Natural killer cell treated with Interleukin-12 subunit alpha and Interleukin-12 subunit beta and Interleukin-15 and Interleukin-18, amount 100 ng/mL, for 72 hours (primary cell): ENCODE measurements around the gene CNTN4. TPM values are rescaled to one million over a fixed set of nuclear protein-coding genes. Genes with fewer than 3 reads are reported as not detected.
A peak's percentile ranks its signal among the peaks of the same experiment; 100 is the strongest.

Experiments used
- ATAC-seq, 2 donors: fragments of 150-1000 bp; cut with Tn5 transposase in 1 of 2; sonication (Bioruptor Pico), chemical (Tn5 transposase) in 1 of 2; 2 replicates each; pipeline ENCODE4 v1.10.0; 2021
- DNase-seq: peaks from one replicate; pipeline ENCODE4 v3.0.0; 2022; ENCODE audit warnings: low spot score
- H3K27ac Mint-ChIP-seq, 2 donors: 1 replicate in 1 of 2; 2 replicates in 1 of 2; pipeline ENCODE4 v1.8.0; 2022; ENCODE audit warnings: mixed read lengths in 2 of 2, mild to moderate bottlenecking in 1 of 2, moderate library complexity in 1 of 2
- H3K27me3 Mint-ChIP-seq, 2 donors: 1 replicate in 1 of 2; 2 replicates in 1 of 2; pipeline ENCODE4 v1.8.0; 2022; ENCODE audit warnings: mixed read lengths in 2 of 2
- H3K36me3 Mint-ChIP-seq: one replicate; pipeline ENCODE4 v1.8.0; 2022; ENCODE audit warnings: mixed read lengths
- H3K4me1 Mint-ChIP-seq, 2 donors: 1 replicate in 1 of 2; 2 replicates in 1 of 2; pipeline ENCODE4 v1.8.0; 2022; ENCODE audit warnings: low read depth in 2 of 2, mixed read lengths in 2 of 2, mild to moderate bottlenecking in 1 of 2
- H3K4me3 Mint-ChIP-seq: one replicate; pipeline ENCODE4 v1.8.0; 2022; ENCODE audit warnings: mixed read lengths
- H3K9me3 Mint-ChIP-seq: 2 replicates; pipeline ENCODE4 v1.8.0; 2022; ENCODE audit warnings: mixed read lengths
- total RNA-seq, 2 donors: library from RNA; stranded (reverse); gene quantifications; one replicate each; pipeline ENCODE4 v1.2.3, GENCODE V29; 2022

Gene CNTN4
- total RNA-seq, 2 donors from 2014 or later, result not detected

GRCh38 chr3:3020209-3020608 is 921.5 kb downstream of the CNTN4 start:
- Mint-ChIP-seq H3K27ac (no peak overlapping the region), H3K27me3 (peaks cover 21 to 30% of the 10 kb centered on the region in 2 donors), H3K36me3 (no peaks in the 10 kb centered on the region), H3K4me3 (no peak overlapping the region), H3K9me3 (no peaks in the 10 kb centered on the region), H3K4me1 (peaks cover 0 to 5% of the 10 kb centered on the region in 2 donors)
- no peak for DNase-seq
- ATAC-seq, result no peak

- Mint-ChIP-seq H3K4me1 (peaks cover 6 to 7% of the 10 kb centered on the region in 2 donors), H3K27me3 (peaks cover 16 to 18% of the 10 kb centered on the region in 2 donors), H3K36me3 (no peaks in the 10 kb centered on the region), H3K27ac (no peak overlapping the region), H3K9me3 (no peaks in the 10 kb centered on the region), H3K4me3 (no peak overlapping the region)
- DNase-seq (no peak), ATAC-seq (no peak)
These were observed 924.6 kb downstream of the CNTN4 start for GRCh38 chr3:3023111-3023745.

GRCh38 chr3:3027976-3028567 is 929.4 kb downstream of the CNTN4 start:
- Mint-ChIP-seq H3K4me1 (peaks cover 10 to 11% of the 10 kb centered on the region in 2 donors), H3K36me3 (no peaks in the 10 kb centered on the region), H3K27me3 (peaks cover 9 to 15% of the 10 kb centered on the region in 2 donors), H3K4me3 (peak overlapping the region; percentile 41), H3K27ac (peak overlapping the region; percentile 56 to 79), H3K9me3 (no peaks in the 10 kb centered on the region)
- peak; percentile 73 to 84 for ATAC-seq
- DNase-seq, result no peak

GRCh38 chr3:3031326-3031725 is 932.7 kb downstream of the CNTN4 start:
- H3K4me1 Mint-ChIP-seq, result peaks cover 10 to 11% of the 10 kb centered on the region in 2 donors
- H3K36me3 Mint-ChIP-seq, result no peaks in the 10 kb centered on the region
- H3K4me3 Mint-ChIP-seq, result no peak overlapping the region
- H3K27me3 Mint-ChIP-seq, result peaks cover 4 to 6% of the 10 kb centered on the region in 2 donors
- DNase-seq, result no peak
- ATAC-seq, result no peak
- H3K9me3 Mint-ChIP-seq, result no peaks in the 10 kb centered on the region
- H3K27ac Mint-ChIP-seq, result no peak overlapping the region

GRCh38 chr3:3037156-3037555 is 938.5 kb downstream of the CNTN4 start:
- peaks cover 14 to 23% of the 10 kb centered on the region in 2 donors for H3K27me3 Mint-ChIP-seq
- no peaks in the 10 kb centered on the region for H3K4me1 Mint-ChIP-seq
- ATAC-seq, result no peak
- H3K36me3 Mint-ChIP-seq, result no peaks in the 10 kb centered on the region
- H3K9me3 Mint-ChIP-seq, result no peaks in the 10 kb centered on the region
- H3K4me3 Mint-ChIP-seq, result no peak overlapping the region
- DNase-seq, result no peak
- H3K27ac Mint-ChIP-seq, result no peak overlapping the region

- Mint-ChIP-seq H3K9me3 (no peaks in the 10 kb centered on the region), H3K4me3 (no peak overlapping the region), H3K27ac (no peak overlapping the region), H3K36me3 (no peaks in the 10 kb centered on the region), H3K27me3 (peaks cover 10 to 23% of the 10 kb centered on the region in 2 donors), H3K4me1 (no peaks in the 10 kb centered on the region)
- DNase-seq (no peak), ATAC-seq (peak; percentile 24 to 33)
These were observed 939.7 kb downstream of the CNTN4 start for GRCh38 chr3:3038201-3038991.

GRCh38 chr3:3053974-3054373 is 955.3 kb downstream of the CNTN4 start:
- H3K9me3 Mint-ChIP-seq, result no peaks in the 10 kb centered on the region
- no peak for ATAC-seq
- peaks cover 7% of the 10 kb centered on the region in 2 donors for H3K27me3 Mint-ChIP-seq
- H3K36me3 Mint-ChIP-seq, result no peaks in the 10 kb centered on the region
- DNase-seq, result no peak
- no peak overlapping the region for H3K4me3 Mint-ChIP-seq
- H3K27ac Mint-ChIP-seq, result no peak overlapping the region
- H3K4me1 Mint-ChIP-seq, result no peaks in the 10 kb centered on the region

GRCh38 chr3:3059645-3060044 is 961.0 kb downstream of the CNTN4 start:
- Mint-ChIP-seq H3K4me1 (no peaks in the 10 kb centered on the region), H3K27me3 (peaks cover 5 to 12% of the 10 kb centered on the region in 2 donors), H3K4me3 (no peak overlapping the region), H3K36me3 (no peaks in the 10 kb centered on the region), H3K9me3 (no peaks in the 10 kb centered on the region), H3K27ac (no peak overlapping the region)
- no peak for DNase-seq
- no peak for ATAC-seq

- H3K36me3 Mint-ChIP-seq, result no peaks in the 10 kb centered on the region
- H3K27ac Mint-ChIP-seq, result peak overlapping the region in 1 of 2 donors; percentile 40
- no peaks in the 10 kb centered on the region for H3K9me3 Mint-ChIP-seq
- DNase-seq (no peak), ATAC-seq (no peak)
- peaks cover 0 to 2% of the 10 kb centered on the region in 2 donors for H3K27me3 Mint-ChIP-seq
- no peak overlapping the region for H3K4me3 Mint-ChIP-seq
- no peaks in the 10 kb centered on the region for H3K4me1 Mint-ChIP-seq
These were observed 965.6 kb downstream of the CNTN4 start for GRCh38 chr3:3064297-3064696.

GRCh38 chr3:3065876-3066275 is 967.2 kb downstream of the CNTN4 start:
- ATAC-seq, result no peak
- Mint-ChIP-seq H3K27me3 (no peaks in the 10 kb centered on the region), H3K27ac (no peak overlapping the region), H3K4me1 (no peaks in the 10 kb centered on the region), H3K36me3 (no peaks in the 10 kb centered on the region), H3K4me3 (no peak overlapping the region), H3K9me3 (no peaks in the 10 kb centered on the region)
- no peak for DNase-seq

- no peaks in the 10 kb centered on the region for H3K27me3 Mint-ChIP-seq
- no peak overlapping the region for H3K27ac Mint-ChIP-seq
- H3K36me3 Mint-ChIP-seq, result no peaks in the 10 kb centered on the region
- no peak overlapping the region for H3K4me3 Mint-ChIP-seq
- no peaks in the 10 kb centered on the region for H3K9me3 Mint-ChIP-seq
- no peaks in the 10 kb centered on the region for H3K4me1 Mint-ChIP-seq
- ATAC-seq, result no peak
- no peak for DNase-seq
These were observed 967.7 kb downstream of the CNTN4 start for GRCh38 chr3:3066378-3066777.

- DNase-seq (no peak), ATAC-seq (no peak)
- Mint-ChIP-seq H3K36me3 (no peaks in the 10 kb centered on the region), H3K27me3 (no peaks in the 10 kb centered on the region), H3K27ac (no peak overlapping the region), H3K9me3 (no peaks in the 10 kb centered on the region), H3K4me1 (no peaks in the 10 kb centered on the region), H3K4me3 (no peak overlapping the region)
These were observed 968.2 kb downstream of the CNTN4 start for GRCh38 chr3:3066910-3067309.

- Mint-ChIP-seq H3K36me3 (no peaks in the 10 kb centered on the region), H3K4me3 (no peak overlapping the region), H3K27me3 (no peaks in the 10 kb centered on the region), H3K9me3 (no peaks in the 10 kb centered on the region), H3K4me1 (no peaks in the 10 kb centered on the region), H3K27ac (no peak overlapping the region)
- DNase-seq (no peak), ATAC-seq (no peak)
These were observed 969.8 kb downstream of the CNTN4 start for GRCh38 chr3:3068358-3068881.

- H3K4me3 Mint-ChIP-seq, result no peak overlapping the region
- H3K4me1 Mint-ChIP-seq, result no peaks in the 10 kb centered on the region
- ATAC-seq, result no peak
- no peaks in the 10 kb centered on the region for H3K27me3 Mint-ChIP-seq
- no peaks in the 10 kb centered on the region for H3K9me3 Mint-ChIP-seq
- no peak overlapping the region for H3K27ac Mint-ChIP-seq
- no peak for DNase-seq
- no peaks in the 10 kb centered on the region for H3K36me3 Mint-ChIP-seq
These were observed 971.1 kb downstream of the CNTN4 start for GRCh38 chr3:3069723-3070122.
